RKO (cell line): Measurements from ENCODE around the gene CDHR2.

Experiments used
- DNase-seq: peaks from one replicate; pipeline ENCODE4 v3.0.0-alpha.2; 2016; ENCODE audit warnings: low spot score

CDHR2 gene

GRCh38 chr5:176642675-176643490, 93.7 kb downstream of the CDHR2 start:
- no peak for DNase-seq

- no peak for DNase-seq
Measured at GRCh38 chr5:176643491-176644219, 94.5 kb downstream of the CDHR2 start.

- DNase-seq, result no peak
Measured at GRCh38 chr5:176644294-176644693, 95.2 kb downstream of the CDHR2 start.

DNA sequence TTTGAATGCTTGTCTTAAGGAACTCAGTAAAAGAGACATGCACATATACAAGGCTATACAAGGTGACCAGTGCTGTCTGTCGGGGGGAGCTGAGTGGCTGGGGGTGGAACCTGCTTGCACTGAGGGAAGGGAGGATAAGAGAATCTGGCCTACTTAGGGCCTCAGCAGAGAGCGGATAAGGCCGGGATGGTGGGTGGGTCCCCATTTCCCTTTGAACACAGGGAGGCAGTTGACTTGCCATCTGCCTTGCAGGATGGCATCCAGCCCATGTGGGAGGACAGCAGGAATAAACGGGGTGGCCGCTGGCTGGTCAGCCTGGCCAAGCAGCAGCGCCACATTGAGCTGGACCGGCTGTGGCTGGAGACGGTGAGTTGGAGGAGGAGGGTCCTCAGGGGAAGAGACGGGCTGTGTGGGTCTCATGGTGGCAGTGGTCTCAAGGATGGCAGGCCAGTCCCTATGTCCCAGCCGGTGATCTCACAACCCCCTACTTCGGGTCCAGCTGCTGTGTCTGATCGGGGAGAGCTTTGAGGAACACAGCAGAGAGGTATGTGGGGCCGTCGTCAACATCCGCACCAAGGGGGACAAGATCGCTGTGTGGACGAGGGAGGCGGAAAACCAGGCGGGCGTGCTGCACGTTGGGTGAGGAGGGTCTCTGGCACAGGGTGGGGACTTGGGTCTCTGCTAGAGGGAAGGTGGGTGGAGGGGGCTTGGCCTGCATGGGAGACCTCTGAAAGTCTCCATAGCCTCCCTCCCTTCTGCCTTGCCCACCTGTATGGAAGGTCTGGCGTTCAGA, 95.9 kb downstream of the CDHR2 start:
- DNase-seq, result no peak
